Measurements from ENCODE around the gene ELOVL6.

DNA sequence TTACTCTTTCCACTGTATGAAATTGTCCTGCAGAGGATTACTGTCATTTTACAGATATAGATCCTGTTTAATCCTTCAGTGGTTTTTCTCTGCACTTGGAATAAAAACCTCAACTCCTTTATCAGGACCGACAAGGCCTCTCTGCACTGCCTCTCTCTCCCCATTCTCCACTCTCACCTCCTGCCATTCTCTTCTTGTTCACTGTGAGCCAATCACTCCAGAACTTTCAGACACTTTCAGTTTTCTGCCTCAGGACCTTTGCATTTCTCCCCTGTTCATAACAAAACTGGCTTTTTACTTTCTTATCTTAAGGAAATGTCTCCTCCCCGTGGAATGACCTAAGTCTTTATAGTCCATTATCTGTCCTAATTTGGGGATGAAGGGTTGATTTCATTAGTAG is 137.3 kb downstream of the ELOVL6 start:
- TF ChIP-seq, protein P1, sequence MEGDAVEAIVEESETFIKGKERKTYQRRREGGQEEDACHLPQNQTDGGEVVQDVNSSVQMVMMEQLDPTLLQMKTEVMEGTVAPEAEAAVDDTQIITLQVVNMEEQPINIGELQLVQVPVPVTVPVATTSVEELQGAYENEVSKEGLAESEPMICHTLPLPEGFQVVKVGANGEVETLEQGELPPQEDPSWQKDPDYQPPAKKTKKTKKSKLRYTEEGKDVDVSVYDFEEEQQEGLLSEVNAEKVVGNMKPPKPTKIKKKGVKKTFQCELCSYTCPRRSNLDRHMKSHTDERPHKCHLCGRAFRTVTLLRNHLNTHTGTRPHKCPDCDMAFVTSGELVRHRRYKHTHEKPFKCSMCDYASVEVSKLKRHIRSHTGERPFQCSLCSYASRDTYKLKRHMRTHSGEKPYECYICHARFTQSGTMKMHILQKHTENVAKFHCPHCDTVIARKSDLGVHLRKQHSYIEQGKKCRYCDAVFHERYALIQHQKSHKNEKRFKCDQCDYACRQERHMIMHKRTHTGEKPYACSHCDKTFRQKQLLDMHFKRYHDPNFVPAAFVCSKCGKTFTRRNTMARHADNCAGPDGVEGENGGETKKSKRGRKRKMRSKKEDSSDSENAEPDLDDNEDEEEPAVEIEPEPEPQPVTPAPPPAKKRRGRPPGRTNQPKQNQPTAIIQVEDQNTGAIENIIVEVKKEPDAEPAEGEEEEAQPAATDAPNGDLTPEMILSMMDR (IDR thresholded peaks at IDR 0.05), result no peak
- no peak for TF ChIP-seq POLR2A (IDR thresholded peaks at IDR 0.05)

Measured in testis (tissue), 2 donors.